GM19023 (cell line): ENCODE data around the gene ERBB4.
"Not testable (repeated sequence)": the region's sequence is repeated elsewhere in the genome, so short reads cannot be mapped to it uniquely, and the experiment has no call there.

Experiments used
- ATAC-seq: cut with Tn5 transposase; IDR thresholded peaks from one replicate; pipeline ENCODE4 v1.9.1; 2021; ENCODE audit warnings: mild to moderate bottlenecking, moderate library complexity; ENCODE audit not compliant: unreplicated experiment

The ERBB4 gene

DNA sequence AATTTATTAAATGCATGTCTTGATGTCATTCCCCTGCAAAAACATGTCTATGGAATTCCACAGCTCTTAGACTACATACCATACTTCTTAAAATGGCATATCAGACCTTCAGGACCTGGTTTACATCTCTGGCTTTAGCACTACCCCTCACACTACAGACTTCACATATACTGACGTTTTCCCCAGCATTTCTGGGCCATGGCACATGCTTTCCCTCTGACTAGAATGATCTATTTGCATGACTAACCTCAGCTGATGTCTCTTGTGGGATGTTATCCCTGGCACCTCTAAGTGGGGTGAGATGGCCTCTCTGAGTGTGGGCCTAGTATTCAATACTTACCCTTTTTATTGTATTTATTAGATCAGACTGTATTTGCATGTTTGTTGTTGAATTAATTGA, 381.6 kb downstream of the ERBB4 start:
- no peak for ATAC-seq

DNA sequence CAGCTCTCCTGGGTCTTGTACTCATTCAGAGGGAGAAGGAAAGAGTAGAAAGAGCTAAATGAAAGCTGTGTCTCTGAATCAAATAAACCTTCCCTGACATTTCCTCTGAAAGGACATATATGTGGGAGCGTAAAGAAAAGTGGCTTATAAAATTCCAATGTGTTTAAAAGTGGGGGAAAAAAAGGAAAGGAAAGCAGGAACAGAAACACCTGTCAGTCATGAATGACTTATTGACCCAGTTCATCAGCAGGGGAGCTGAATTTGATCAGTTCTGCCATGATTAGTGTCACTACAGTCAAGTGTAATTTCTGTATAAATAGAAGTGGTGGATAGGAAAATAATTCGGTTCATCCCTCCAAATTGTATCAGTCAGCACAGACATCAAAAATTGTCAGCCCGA, 382.5 kb downstream of the ERBB4 start:
- ATAC-seq: no peak

DNA sequence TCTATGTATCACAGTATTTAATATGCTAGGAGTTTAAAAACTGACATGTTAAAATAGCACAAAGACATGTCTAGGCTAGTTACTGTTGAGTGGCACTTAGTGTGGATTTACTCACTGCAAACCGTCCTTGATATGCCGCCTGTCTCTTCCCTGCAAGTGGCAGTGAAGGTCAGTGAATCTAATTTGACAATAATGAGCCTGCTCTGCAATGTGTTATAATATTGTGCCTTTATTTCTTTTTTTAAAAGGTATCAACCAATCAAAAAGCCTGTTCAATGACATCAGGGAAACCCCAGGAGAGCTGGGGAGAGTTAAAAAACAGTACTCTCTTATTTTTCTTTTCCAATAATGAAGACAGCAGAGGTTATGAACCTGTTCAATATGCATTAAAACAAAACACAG, 384.1 kb downstream of the ERBB4 start:
- ATAC-seq: no peak

DNA sequence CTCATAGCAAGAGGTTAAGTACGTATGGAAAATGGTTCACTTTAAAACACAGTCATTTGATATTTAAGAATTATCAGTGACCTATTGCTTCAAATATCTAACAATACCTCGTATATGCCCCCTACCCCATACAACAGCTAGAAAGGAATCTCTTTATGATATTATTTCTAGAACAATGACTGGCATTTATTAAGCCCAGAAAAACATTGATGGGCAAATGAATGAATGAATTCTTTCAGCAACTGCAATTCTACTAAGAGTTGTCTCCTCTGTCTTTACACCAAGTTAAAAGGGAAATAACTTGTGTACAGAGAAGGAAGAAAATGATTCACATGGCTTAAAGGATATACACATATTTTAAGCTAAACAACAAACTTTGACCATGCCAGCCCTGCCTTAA, 384.7 kb downstream of the ERBB4 start:
- no peak for ATAC-seq

DNA sequence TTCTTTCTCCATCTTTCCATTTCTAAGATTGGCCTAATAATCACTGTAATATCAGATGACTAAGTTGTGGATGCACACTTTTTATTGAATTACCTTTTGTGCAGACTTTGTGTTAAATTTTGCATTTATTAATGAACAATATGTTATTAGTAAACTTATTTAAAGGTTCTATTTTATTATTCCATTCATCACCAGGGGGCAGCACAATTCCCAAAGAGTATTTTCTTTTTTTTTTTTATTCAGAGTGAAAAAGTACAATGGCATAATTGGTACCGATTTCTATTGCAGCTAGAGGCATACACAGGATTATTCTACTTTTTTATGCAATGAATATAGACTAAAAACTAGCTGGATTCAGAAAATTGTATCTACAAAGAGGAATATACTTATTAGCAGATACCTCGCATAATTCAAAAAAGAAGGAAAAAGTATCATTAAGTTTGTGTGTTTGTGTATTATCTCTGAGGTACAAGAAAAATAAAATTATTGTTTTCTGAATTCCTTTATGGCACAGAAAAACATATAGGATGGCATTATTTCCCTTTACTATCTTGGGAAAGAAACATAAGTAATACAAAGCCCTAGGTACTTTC, 390.6 kb downstream of the ERBB4 start:
- no peak for ATAC-seq

DNA sequence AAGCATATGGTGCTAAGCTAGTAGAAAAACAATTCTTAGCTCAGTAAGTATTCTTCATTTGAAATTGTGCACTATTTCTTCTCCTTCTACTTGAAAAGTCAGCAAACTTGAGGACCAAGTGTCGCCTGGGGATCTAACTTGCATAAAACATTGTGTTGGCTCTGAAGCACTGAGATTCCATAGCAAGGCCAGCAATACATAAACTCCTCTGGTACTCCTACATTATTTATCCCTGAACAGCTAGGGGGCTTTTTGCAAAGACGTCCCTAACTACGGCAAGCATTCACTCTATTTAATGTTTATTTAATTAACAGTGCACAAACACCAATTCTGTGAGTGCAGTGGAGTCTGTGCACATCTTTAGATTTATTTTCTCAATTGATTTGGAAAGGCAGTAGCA, 392.2 kb downstream of the ERBB4 start:
- ATAC-seq: no peak

DNA sequence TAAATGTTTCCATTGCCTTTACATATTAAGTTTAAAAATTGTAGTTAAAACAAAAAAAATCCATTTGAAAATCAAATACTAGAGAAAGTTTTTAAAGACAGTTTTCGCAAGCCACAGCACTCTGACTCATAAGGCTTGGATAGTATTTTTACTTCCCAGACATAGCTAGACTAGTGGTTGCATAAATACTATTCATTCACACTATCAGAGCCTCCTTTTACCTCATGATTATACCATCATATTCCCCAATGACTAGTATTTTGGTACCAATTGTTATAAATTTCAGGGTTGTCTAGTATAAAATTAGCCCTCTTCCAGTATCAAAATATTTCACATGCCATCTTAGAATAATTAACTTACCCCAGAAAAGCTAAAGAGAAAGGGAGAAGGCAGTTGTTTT, 393.5 kb downstream of the ERBB4 start:
- ATAC-seq: no peak

DNA sequence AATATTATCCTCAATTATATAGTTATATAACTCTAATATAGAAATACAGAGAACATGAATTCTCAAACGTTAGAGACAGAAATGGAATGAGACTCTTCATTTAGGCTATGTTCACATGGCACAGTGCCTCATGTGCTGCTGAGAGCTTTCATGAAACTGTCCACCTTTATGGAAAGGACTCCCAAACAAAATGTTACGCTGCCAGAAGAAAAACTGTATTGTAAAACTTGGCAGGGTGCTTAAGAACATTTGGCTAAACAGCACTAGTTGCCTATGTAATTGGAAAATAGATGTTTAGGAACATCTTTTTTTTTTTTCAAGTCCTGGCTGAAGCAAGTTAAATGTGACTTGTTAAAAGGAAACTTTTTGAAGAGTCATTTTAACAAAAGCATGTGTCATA, 396.0 kb downstream of the ERBB4 start:
- ATAC-seq: no peak

DNA sequence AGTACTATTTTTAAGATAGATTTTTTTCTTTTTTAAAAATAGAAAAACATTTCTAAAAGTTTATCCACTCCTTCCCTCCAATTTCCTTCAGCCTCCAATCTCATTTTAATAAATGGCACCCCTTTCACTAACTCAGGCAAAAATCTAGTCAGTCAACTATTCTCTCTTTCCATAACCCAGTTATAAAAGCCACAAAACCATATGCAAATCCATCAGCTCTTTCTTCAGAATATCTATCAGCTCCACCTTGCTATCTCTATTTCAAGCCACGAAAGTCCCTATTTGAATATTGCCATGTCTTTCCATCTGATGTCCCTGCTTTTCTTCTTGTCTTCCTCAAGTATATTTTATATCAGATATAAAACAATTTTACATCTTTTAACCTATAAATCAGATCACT, 397.1 kb downstream of the ERBB4 start:
- no peak for ATAC-seq

DNA sequence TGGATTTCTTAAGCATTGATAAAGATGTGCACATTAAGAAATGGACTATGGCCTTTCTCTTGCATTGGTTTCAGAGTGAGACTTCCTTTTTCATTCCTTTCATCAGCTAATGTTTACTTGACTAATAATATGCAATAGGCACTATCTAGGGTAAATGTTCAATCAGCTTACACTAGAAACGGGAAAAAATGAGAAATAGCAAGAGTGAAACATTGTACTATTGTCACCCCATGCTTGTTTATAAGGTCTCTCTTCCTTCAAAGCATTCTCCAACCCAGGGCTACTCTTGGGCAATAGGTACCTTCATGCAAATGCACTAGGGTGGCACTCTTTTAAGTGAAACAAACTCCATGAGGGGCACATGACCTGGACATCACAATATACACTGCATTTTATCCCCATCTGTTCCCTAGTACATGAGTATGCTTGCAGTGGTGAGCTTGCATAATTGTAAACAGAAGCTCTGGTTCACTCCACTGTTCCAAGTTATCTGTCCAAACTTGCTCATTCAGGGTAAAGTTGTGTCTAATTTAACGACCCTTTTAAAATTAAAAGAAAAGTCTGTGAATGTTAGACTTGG, 402.3 kb downstream of the ERBB4 start:
- ATAC-seq: no peak

DNA sequence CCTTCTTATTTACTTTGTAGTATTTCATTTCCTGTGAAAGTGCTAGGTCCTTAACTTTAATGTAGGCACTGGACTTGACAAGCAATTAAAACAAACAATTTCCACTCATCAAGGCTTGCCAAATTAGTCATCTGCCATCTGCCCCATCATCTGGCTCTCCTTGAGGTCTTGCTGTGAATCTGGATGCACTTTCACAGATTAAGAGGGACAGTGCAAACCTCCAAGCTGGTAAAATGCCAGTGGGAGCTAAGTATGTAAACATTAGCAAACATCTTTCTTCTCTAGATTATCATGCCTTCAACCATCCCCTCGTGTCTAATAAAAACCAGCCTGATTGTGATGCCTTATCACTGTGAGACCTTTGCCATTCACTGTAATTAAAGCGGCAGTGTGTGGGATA, 402.9 kb downstream of the ERBB4 start:
- ATAC-seq: no peak

DNA sequence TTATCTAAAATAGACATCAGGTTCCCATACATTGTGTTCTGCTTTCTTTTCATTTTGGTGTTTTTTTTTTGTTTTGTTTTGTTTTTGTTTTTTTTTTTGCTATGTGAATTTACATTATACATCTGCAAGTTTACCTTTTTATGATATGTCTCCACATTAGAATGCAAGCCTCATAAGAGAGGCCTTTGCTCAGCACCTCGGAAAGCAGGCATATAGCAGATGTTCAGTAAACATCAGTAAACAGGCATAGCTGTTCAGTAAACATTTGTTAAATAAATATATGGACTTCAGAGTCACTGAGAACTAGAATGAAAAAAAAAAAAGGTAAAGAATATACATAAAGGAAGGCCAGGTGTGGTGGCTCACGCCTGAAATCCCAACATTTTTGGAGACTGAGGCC, 405.3 kb downstream of the ERBB4 start:
- ATAC-seq: no peak

DNA sequence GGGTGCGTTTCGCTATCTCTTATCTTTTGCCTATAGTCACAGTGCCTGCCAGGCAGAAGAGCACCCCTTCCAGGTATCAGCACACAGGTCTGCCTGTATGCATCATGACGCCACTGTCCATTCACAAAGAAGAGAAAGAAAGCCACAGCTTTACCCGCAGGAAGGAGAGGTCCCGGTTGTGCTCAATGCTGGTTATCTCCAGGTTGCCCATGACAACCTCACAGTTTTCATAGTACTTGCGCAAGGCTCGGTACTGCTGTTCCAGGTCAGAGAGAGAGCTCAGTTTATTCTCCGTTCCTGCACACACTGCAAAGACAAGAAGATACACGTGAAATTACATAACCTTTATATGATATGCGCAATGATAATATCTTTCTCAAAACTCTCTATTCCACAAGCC, 414.0 kb downstream of the ERBB4 start:
- ATAC-seq: no peak

DNA sequence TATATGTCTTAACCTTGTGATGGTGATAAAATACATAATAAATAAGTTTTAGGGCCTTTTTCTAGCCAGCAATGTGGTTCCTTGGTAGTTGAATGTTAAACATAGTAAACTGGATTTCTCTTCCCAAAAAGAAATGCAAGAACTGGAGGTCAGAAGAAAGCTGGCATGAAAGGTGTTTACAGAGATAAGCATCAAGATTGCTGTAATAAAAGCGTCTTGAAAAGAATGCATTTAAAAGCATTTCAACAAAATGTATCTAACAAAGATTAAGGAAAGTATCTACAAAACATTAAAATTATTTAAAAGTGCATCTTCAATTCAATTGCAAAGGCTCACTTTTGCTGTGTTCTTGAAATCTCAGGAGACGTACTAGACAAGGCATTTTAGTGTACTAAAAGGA, 419.0 kb downstream of the ERBB4 start:
- ATAC-seq: no peak

DNA sequence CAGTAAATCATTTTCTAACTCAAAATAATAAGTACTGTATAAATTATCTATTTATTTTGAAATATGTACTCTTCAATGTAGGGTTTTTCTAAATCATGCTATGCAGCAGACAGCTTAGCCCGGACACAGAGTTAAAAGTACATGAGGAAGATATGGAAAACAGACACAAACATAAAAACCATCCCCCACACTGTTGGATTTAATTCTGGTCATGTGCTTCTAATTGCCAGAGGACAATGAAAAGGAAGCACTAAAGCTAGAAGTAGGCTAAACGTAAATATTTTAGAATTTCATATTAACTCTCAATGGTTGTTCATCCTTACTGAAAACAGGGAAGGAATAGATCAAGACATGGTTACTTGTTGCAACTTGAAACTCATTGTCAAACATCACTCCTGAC, 420.7 kb downstream of the ERBB4 start:
- no peak for ATAC-seq

DNA sequence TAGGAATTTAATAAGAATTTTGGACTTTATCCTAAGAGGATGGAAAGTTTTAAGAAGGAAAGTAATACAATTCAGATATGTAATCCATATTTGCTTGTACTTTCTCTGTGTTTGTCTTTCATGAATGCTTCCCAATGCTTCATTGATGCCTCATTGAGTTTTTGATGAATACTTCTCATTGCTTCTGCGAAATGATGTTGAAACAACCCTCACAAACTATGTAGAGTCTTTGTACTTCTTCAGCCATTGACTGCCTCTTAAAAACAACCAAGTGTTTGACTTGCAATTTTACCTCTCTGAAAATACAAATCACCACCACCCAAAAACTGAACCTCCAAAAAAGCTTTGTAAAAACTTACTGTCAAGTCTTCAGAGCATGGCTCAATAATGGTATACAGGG, 424.1 kb downstream of the ERBB4 start:
- ATAC-seq: no peak

DNA sequence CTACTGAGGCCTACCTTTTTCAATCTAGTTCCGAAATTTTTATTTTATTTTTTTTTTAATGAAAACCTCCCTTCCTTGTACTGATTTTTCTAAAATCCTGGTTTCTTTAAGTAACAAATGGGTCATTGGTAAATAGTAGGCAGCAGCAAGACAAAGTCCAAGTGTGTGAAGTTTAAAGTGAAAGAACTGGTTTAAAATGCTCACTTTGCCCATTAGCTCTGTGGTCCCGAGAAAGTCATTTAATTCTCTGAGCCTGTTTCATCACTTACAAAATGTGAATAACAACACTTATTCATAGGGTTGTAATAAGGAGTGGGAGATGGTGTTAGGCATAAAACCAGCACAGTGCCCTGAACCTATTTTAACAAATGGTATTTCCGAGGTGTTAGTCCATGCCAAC, 426.2 kb downstream of the ERBB4 start:
- no peak for ATAC-seq

DNA sequence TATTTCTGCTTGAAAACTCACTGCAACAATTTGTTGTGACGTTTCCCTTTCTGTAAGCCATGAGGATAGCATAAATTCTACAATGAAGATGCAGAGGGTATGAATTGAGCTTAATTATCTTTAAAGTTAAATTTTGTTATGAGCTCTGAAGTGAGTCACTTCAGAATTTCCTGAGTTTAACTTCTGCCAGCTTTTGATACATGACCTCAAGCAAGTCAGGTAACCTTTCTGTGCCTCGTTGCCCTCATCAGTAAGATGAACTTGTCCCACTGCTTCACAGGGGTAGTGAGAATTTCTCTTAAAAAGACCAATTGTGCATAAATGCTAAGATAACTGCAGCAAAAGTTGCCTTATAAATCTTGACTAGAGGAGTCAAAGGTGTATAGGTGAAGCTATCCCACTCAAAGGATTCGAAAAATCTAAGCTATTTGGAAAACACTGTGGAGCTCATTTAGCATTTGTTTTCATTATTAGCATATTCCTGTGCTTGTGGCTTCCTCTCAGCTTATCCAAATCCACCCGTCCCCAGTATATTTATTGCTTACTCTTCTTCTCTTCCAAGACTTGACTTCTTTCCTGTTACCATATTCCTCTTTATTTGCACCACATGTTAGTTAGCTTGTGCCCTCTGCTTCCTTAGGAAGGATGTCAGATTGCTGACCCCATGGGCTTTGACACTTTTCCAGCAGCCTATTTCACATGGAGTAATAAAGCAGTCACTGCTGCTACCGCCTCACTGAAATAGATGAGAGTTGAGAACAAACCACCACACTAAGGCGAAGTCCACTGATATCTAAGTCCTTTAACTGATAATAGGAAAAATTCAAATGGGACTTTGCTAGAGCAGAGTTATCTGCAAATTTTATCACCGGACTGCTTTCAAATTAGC, 428.6 kb downstream of the ERBB4 start:
- ATAC-seq: no peak

DNA sequence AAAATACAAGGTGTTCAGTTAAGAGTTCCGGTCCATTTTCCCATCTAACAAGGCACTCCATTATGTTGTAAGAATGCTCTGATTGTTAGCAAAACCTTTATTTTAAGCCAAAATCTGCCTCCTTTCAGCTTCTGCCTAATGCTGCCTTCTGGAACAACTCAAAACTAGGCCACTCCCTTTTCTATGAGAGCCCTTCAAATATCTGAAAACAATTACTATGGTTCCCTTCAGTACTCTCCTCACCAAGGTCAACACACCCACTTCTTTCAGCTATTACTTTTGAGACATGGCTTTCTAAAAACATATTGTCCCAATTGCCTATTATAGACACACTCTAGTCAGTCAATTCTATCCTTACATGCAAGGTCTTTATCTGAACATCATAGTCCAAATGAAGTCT, 429.4 kb downstream of the ERBB4 start:
- no peak for ATAC-seq

DNA sequence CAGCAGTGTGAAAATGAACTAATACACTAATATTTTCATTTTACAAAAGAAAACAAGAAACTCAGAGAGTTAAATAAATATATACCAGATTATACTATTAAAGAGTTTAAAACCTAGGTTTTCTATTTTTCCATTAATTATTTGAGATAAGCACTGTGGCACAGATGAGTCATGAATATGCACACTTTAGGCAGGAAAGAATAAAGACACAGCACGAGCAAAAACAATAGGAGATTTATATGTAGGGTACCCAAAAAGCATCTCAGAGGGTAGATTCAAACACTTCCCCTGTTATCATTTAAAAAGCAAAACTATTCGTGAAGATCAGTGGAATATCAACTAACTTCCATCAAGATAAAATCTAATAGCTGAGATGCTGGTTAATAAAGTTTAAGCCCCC, 430.6 kb downstream of the ERBB4 start:
- no peak for ATAC-seq

DNA sequence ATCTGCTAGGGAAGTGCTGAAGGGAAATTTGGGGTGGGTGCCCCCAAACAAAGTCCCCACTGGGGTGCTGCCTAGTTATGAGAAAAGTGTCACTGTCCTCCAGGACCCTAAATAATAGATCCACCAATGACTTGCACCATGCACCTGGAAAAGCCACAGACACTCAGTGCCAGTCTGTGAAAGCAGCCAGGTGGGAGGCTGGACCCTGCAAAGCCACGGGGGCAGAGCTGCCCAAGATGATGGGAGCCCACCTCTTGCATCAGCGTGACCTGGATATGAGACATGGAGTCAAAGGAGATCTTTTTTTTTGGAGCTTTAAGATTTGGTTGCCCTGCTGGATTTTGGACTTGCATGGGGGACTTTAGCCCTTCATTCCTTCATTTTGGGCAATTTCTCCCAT, 431.6 kb downstream of the ERBB4 start:
- no peak for ATAC-seq

DNA sequence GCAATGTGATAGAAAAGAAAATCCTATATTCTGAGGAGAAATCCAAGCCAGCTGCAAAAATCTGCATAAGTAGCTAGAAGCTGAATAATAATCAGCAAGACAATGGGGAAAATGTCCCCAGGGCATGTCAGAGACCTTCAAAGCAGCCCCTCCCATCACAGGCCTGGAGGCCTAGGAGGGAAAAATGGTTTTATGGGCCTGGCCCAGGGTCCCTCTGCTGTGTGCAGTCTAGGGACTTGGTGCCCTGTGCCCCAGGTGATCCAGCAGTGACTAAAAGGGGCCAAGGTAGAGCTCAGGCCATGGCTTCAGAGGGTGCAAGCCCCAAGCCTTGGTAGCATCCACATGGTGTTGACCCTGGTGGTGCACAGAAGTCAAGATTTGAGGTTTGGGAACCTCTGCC, 432.1 kb downstream of the ERBB4 start:
- not testable (repeated sequence) for ATAC-seq
